GM12891 (cell line): ENCODE measurements around the gene GTF2H4.

Source experiments
- POLR2A ChIP-seq: IDR thresholded peaks from 2 replicates; pipeline ENCODE4 v1.6.1; 2011; ENCODE audit warnings: low read depth, low read length, control low read depth
- POLR2AphosphoS5 ChIP-seq: IDR thresholded peaks from 2 replicates; pipeline ENCODE4 v1.6.1; 2011; ENCODE audit warnings: low read depth, low read length, control low read depth
- TAF1 ChIP-seq: IDR thresholded peaks from 2 replicates; pipeline ENCODE4 v1.6.1; 2011; ENCODE audit warnings: low read depth, low read length, control low read depth

DNA sequence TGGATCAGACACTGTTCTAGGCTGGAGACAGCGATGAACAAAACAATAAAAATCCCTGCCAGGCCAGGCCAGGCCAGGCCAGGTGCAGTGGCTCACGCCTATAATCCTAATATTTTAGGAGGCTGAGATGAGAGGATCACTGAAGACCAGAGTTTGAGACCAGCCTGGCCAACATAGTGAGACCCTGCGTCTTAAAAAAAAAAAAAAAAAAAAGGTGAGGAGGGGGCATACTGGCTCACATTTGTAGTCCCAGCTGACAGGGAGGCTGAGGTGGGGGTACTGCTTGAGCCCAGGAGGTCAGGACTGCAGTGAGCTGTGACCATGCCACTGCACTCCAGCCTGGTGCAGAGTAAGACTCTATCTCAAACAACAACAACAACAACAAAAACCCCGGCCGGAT, 37.3 kb downstream of the GTF2H4 start:
- TF ChIP-seq POLR2AphosphoS5: no peak
- TF ChIP-seq POLR2A: no peak
- TF ChIP-seq TAF1: no peak
